ENCODE data around the gene HTR4.

HTR4 gene

GRCh38 chr5:148620696-148621095 lies 33.6 kb downstream of the HTR4 start:
- H3K79me2 ChIP-seq = no peaks in the 10 kb centered on the region
- no peak overlapping the region for H3K4me2 ChIP-seq (ENCODE audit: low read length)
- no peak for TF ChIP-seq CTCF (IDR thresholded peaks at IDR 0.05)
- H3K27ac ChIP-seq = no peak overlapping the region
- H3K9me3 ChIP-seq (ENCODE audit: control insufficient read depth, low read length) = no peaks in the 10 kb centered on the region
- no peaks in the 10 kb centered on the region for H3K4me1 ChIP-seq
- H2AFZ ChIP-seq = no peak overlapping the region
- H3K4me3 ChIP-seq (ENCODE audit: low read depth, low read length) = no peak overlapping the region
- H3K9ac ChIP-seq = no peak overlapping the region
- no peaks in the 10 kb centered on the region for H3K36me3 ChIP-seq (ENCODE audit: control insufficient read depth, insufficient read depth, low read length)
- H3K27me3 ChIP-seq (ENCODE audit: control insufficient read depth, insufficient read depth, low read length) = no peaks in the 10 kb centered on the region

GRCh38 chr5:148620091-148620490 lies 34.2 kb downstream of the HTR4 start:
- TF ChIP-seq CTCF (IDR thresholded peaks at IDR 0.05) = no peak
- Histone ChIP-seq H3K79me2 (no peaks in the 10 kb centered on the region), H3K27ac (no peak overlapping the region), H3K4me1 (no peaks in the 10 kb centered on the region), H3K9ac (no peak overlapping the region), H3K4me2 (ENCODE audit: low read length) (no peak overlapping the region), H2AFZ (no peak overlapping the region), H3K4me3 (ENCODE audit: low read depth, low read length) (no peak overlapping the region), H3K36me3 (ENCODE audit: control insufficient read depth, insufficient read depth, low read length) (no peaks in the 10 kb centered on the region), H3K27me3 (ENCODE audit: control insufficient read depth, insufficient read depth, low read length) (no peaks in the 10 kb centered on the region), H3K9me3 (ENCODE audit: control insufficient read depth, low read length) (no peaks in the 10 kb centered on the region)

GRCh38 chr5:148619484-148619883 lies 34.8 kb downstream of the HTR4 start:
- Histone ChIP-seq H3K9ac (no peak overlapping the region), H3K27me3 (ENCODE audit: control insufficient read depth, insufficient read depth, low read length) (no peaks in the 10 kb centered on the region), H3K79me2 (no peaks in the 10 kb centered on the region), H3K27ac (no peak overlapping the region), H3K4me1 (no peaks in the 10 kb centered on the region), H2AFZ (no peak overlapping the region), H3K9me3 (ENCODE audit: control insufficient read depth, low read length) (no peaks in the 10 kb centered on the region), H3K4me2 (ENCODE audit: low read length) (no peak overlapping the region), H3K4me3 (ENCODE audit: low read depth, low read length) (no peak overlapping the region), H3K36me3 (ENCODE audit: control insufficient read depth, insufficient read depth, low read length) (no peaks in the 10 kb centered on the region)
- TF ChIP-seq CTCF (IDR thresholded peaks at IDR 0.05) = no peak

GRCh38 chr5:148615644-148616275 lies 38.6 kb downstream of the HTR4 start:
- Histone ChIP-seq H3K36me3 (ENCODE audit: control insufficient read depth, insufficient read depth, low read length) (no peaks in the 10 kb centered on the region), H3K79me2 (no peaks in the 10 kb centered on the region), H3K9ac (no peak overlapping the region), H3K9me3 (ENCODE audit: control insufficient read depth, low read length) (no peaks in the 10 kb centered on the region), H3K4me3 (ENCODE audit: low read depth, low read length) (no peak overlapping the region), H3K4me1 (no peaks in the 10 kb centered on the region), H3K27me3 (ENCODE audit: control insufficient read depth, insufficient read depth, low read length) (no peaks in the 10 kb centered on the region), H3K4me2 (ENCODE audit: low read length) (no peak overlapping the region), H2AFZ (no peak overlapping the region), H3K27ac (no peak overlapping the region)
- TF ChIP-seq CTCF (IDR thresholded peaks at IDR 0.05) = no peak

- Histone ChIP-seq H3K27me3 (ENCODE audit: control insufficient read depth, insufficient read depth, low read length) (no peaks in the 10 kb centered on the region), H3K9ac (no peak overlapping the region), H3K4me3 (ENCODE audit: low read depth, low read length) (no peak overlapping the region), H3K79me2 (no peaks in the 10 kb centered on the region), H3K9me3 (ENCODE audit: control insufficient read depth, low read length) (no peaks in the 10 kb centered on the region), H3K36me3 (ENCODE audit: control insufficient read depth, insufficient read depth, low read length) (no peaks in the 10 kb centered on the region), H3K27ac (no peak overlapping the region), H2AFZ (no peak overlapping the region), H3K4me1 (no peaks in the 10 kb centered on the region), H3K4me2 (ENCODE audit: low read length) (no peak overlapping the region)
- no peak for TF ChIP-seq CTCF (IDR thresholded peaks at IDR 0.05)
These were observed 46.9 kb downstream of the HTR4 start for GRCh38 chr5:148607406-148607805.
